HG03571 (cell line): ENCODE data around the gene PHACTR1.
A peak's percentile ranks its signal among the peaks of the same experiment; 100 is the strongest.

Experiments used
- ATAC-seq: cut with Tn5 transposase; IDR thresholded peaks from one replicate; pipeline ENCODE4 v1.9.1; 2021; ENCODE audit not compliant: unreplicated experiment

The PHACTR1 gene

GRCh38 chr6:13296536-13296997 is 580.0 kb downstream of the PHACTR1 start:
- ATAC-seq, result peak; percentile 48

GRCh38 chr6:13297391-13297790 is 580.8 kb downstream of the PHACTR1 start:
- ATAC-seq, result no peak

- ATAC-seq, result no peak
These were observed 581.9 kb downstream of the PHACTR1 start for GRCh38 chr6:13298446-13298845.

- no peak for ATAC-seq
These were observed 582.8 kb downstream of the PHACTR1 start for GRCh38 chr6:13299403-13299821.

- ATAC-seq, result no peak
These were observed 583.4 kb downstream of the PHACTR1 start for GRCh38 chr6:13299918-13300317.

GRCh38 chr6:13300643-13301590 is 584.4 kb downstream of the PHACTR1 start:
- no peak for ATAC-seq

GRCh38 chr6:13302291-13302690 is 585.7 kb downstream of the PHACTR1 start:
- no peak for ATAC-seq

- peak; percentile 76 for ATAC-seq
These were observed 586.4 kb downstream of the PHACTR1 start for GRCh38 chr6:13302751-13303667.

- ATAC-seq, result peak; percentile 51
These were observed 587.1 kb downstream of the PHACTR1 start for GRCh38 chr6:13303668-13304017.

- no peak for ATAC-seq
These were observed 587.5 kb downstream of the PHACTR1 start for GRCh38 chr6:13304101-13304500.

- ATAC-seq, result no peak
These were observed 588.2 kb downstream of the PHACTR1 start for GRCh38 chr6:13304580-13305260.

- no peak for ATAC-seq
These were observed 588.7 kb downstream of the PHACTR1 start for GRCh38 chr6:13305288-13305687.

GRCh38 chr6:13305791-13306190 is 589.2 kb downstream of the PHACTR1 start:
- ATAC-seq, result no peak

- ATAC-seq, result no peak
These were observed 591.0 kb downstream of the PHACTR1 start for GRCh38 chr6:13307508-13307995.

GRCh38 chr6:13308332-13308731 is 591.8 kb downstream of the PHACTR1 start:
- ATAC-seq, result no peak

GRCh38 chr6:13311155-13311554 is 594.6 kb downstream of the PHACTR1 start:
- ATAC-seq, result no peak

GRCh38 chr6:13314806-13315205 is 598.2 kb downstream of the PHACTR1 start:
- ATAC-seq, result no peak

GRCh38 chr6:13315896-13316295 is 599.3 kb downstream of the PHACTR1 start:
- no peak for ATAC-seq

GRCh38 chr6:13318821-13319220 is 602.3 kb downstream of the PHACTR1 start:
- no peak for ATAC-seq

GRCh38 chr6:13319891-13320564 is 603.5 kb downstream of the PHACTR1 start:
- ATAC-seq, result no peak
